OCI-LY7 (cell line): ENCODE data around the gene ZNF827.

Experiments
- CTCF ChIP-seq: fragments of 200-600 bp; sonication (generic); conservative IDR thresholded peaks from 2 replicates; pipeline ENCODE4 v1.5.1; 2014; ENCODE audit warnings: mild to moderate bottlenecking, antibody characterized with exemption, low read length, moderate library complexity, mixed read lengths
- EZH2phosphoT487 ChIP-seq: fragments of 200-600 bp; sonication (generic); IDR thresholded peaks from 2 replicates; pipeline ENCODE4 v1.6.1; 2018; ENCODE audit warnings: low read depth, borderline replicate concordance, mild to moderate bottlenecking, mixed run types, antibody characterized with exemption, low read length, moderate library complexity, mixed read lengths

GRCh38 chr4:145851511-145852201, 87.0 kb downstream of the ZNF827 start:
- TF ChIP-seq CTCF (no peak), EZH2phosphoT487 (no peak)
